Psoas muscle (tissue), 8 donors: ENCODE data around the gene PTPRM. TPM values are rescaled to one million over a fixed set of nuclear protein-coding genes. Genes with fewer than 3 reads are reported as not detected.

Experiments used
- ATAC-seq, 4 donors: fragments of 200-7000 bp; cut with Tn5 transposase; one replicate each; pipeline ENCODE4 v1.9.1; 2020; ENCODE audit warnings: moderate library complexity in 3 of 4, mild to moderate bottlenecking in 2 of 4
- DNase-seq, 2 donors: peaks; one replicate each; pipeline ENCODE4 v3.0.0-alpha.2; 2020
- H3K27ac ChIP-seq: fragments of 200-600 bp; one replicate; pipeline ENCODE4 v1.8.0; 2022
- H3K27me3 ChIP-seq, 3 donors: fragments of 200-600 bp in 1 of 3; one replicate each; pipeline versions ENCODE4 v1.6.1 to v1.8.0; 2013 to 2022; ENCODE audit warnings: low read length in 2 of 3, mild to moderate bottlenecking in 2 of 3, moderate library complexity in 1 of 3; ENCODE audit not compliant: insufficient read depth in 3 of 3
- H3K36me3 ChIP-seq, 2 donors: fragments of 200-600 bp in 1 of 2; one replicate each; pipeline versions ENCODE4 v1.6.1 to v1.8.0; 2013 to 2022; ENCODE audit warnings: low read depth in 1 of 2, mild to moderate bottlenecking in 1 of 2, moderate library complexity in 1 of 2; ENCODE audit not compliant: insufficient read depth in 1 of 2
- H3K4me1 ChIP-seq: fragments of 200-600 bp; one replicate; pipeline ENCODE4 v1.8.0; 2022
- H3K4me3 ChIP-seq: fragments of 200-600 bp; one replicate; pipeline ENCODE4 v1.8.0; 2022; ENCODE audit warnings: mild to moderate bottlenecking
- H3K9me3 ChIP-seq: fragments of 200-600 bp; one replicate; pipeline ENCODE4 v1.8.0; 2022
- CTCF ChIP-seq: fragments of 200-600 bp; IDR thresholded peaks from one replicate; pipeline ENCODE4 v1.8.0; 2022; ENCODE audit warnings: antibody characterized with exemption
- WGBS, 3 donors: extraction: QIAGEN DNeasy Blood & Tissue Kit; methylation state at CpG; one replicate each; pipeline versions ENCODE4 v1.1.6 to v1.1.7; 2013; 5-methylcytosine and 5-hydroxymethylcytosine counted together
- intact Hi-C, 2 donors: fragments of 100-400 bp; cut with DNase I; formaldehyde crosslinking; loops; one replicate each; pipeline versions ENCODE4 v1.11.0 to v1.14.2; 2022
- polyA plus RNA-seq, 3 donors: library from polyadenylated mRNA; stranded (reverse); fragments of 200-250 nt; gene quantifications; one replicate each; pipeline ENCODE4 v1.2.3, GENCODE V29; 2013
- total RNA-seq, 4 donors: library from RNA; stranded (reverse); fragmentation: NEBNext Ultra II Directional in 2 of 4; extraction: Animal tissue kit (Norgen Biotek cat#: 25700) in 2 of 4; gene quantifications; one replicate each; pipeline versions ENCODE4 v1.2.1 to v1.2.4, GENCODE V29; 2021 to 2023
- donor health status: healthy with polysubstance abuse.
- donor health status: DM: no; HTN: no; CAD: no; lungs with moderate emphysema.
- donor health status: Bipolar disorder and iron deficiency.
- donor health status: healthy.
- donor health status: DM: yes; HTN: yes; CAD: no.
- donor health status: DM: no; HTN: no; CAD: no.
- donor health status: DM: no; HTN: no; CAD: no.
- donor health status: DM: yes; HTN: yes; CAD: no.

Gene PTPRM
- total and polyA plus RNA-seq, 7 donors = 27.4 to 78.9 (median 39.0) TPM

DNA sequence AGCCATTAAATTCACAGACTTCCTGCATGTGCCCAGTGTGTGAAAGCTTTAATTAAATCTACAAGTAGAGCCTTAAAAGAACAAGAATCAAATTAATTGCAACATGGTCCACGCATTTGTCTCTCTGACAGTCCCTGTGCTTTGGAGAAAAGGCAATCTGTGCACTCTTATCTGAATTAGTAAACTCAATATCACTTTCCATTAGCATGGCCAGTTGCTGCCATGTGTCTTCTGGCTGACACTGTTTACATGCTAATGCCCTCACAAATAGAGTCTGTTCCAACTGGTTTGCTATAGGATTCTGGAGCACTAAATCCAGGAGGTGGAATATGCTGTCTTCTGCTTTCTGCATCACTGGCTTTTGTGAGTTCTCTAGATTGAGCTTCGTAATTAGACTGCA lies 607.7 kb downstream of the PTPRM start:
- Histone ChIP-seq H3K36me3 (no peaks in the 10 kb centered on the region), H3K9me3 (no peaks in the 10 kb centered on the region), H3K27ac (no peak overlapping the region), H3K27me3 (no peaks in the 10 kb centered on the region), H3K4me3 (no peak overlapping the region), H3K4me1 (peaks cover 31% of the 10 kb centered on the region)
- intact Hi-C loops = no loop called here
- TF ChIP-seq CTCF = no peak
- 80 to 91% (median 87%) methylated on average over 2 of the region's 2 CpGs for WGBS, 3 donors
- DNase-seq = no peak
- no peak for ATAC-seq

GRCh38 chr18:8175501-8176061 lies 608.5 kb downstream of the PTPRM start:
- no peak for ATAC-seq
- H3K36me3 ChIP-seq = no peaks in the 10 kb centered on the region
- DNase-seq = no peak
- no peak overlapping the region for H3K4me3 ChIP-seq
- H3K27ac ChIP-seq = no peak overlapping the region
- no peaks in the 10 kb centered on the region for H3K9me3 ChIP-seq
- WGBS, 3 donors = 83 to 88% (median 85%) methylated on average over 7 of the region's 7 CpGs
- no peaks in the 10 kb centered on the region for H3K27me3 ChIP-seq
- TF ChIP-seq CTCF = no peak
- peaks cover 31% of the 10 kb centered on the region for H3K4me1 ChIP-seq
- intact Hi-C loops = no loop called here

DNA sequence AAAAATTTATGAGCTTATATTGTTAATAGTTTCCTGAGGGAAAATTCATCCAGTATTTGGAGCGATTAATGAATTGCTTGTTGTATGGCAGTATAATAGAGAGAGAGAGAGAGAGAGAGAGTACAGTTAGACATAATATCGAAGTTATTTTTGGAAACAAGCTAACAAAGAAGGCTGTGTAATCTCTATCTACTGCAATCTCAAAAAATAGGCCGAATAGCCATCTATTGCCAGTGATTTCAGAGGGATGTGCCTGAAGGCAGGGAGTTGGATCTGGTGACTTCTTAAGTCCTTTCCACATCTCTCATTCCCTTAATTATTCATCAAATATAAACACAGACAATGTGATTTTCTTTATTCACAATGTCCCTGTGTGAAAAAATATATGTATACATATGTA lies 609.0 kb downstream of the PTPRM start:
- no peak overlapping the region for H3K27ac ChIP-seq
- peaks cover 31% of the 10 kb centered on the region for H3K4me1 ChIP-seq
- no peak for DNase-seq
- 18 to 26% (median 21%) methylated on average over 3 of the region's 3 CpGs for WGBS, 3 donors
- intact Hi-C loops = no loop called here
- no peaks in the 10 kb centered on the region for H3K27me3 ChIP-seq
- no peak for TF ChIP-seq CTCF
- no peaks in the 10 kb centered on the region for H3K9me3 ChIP-seq
- H3K4me3 ChIP-seq = no peak overlapping the region
- no peaks in the 10 kb centered on the region for H3K36me3 ChIP-seq
- peak in 3 of 4 donors; percentile 40 to 65 (median 63) for ATAC-seq

DNA sequence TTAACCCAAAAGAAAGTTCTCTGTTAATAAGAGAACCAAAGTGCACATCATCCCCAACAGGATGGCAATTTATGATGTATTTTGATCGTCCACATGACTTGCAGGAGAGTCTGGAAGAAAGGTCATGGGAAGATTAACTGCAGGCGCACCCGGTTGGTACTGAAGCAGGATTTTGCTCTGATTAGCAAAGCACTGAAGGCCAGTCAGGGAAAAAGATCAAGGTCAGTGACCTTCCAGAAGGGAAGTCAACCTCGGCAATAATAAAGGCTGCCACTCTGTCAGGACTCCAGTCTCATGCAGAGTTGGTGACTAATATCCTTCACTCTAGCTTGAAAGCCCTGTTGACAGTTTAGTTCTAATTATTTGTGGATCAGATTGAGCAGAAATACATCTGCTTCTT lies 609.4 kb downstream of the PTPRM start:
- DNase-seq (no peak), ATAC-seq (peak; percentile 25 to 78 (median 74))
- no peaks in the 10 kb centered on the region for H3K27me3 ChIP-seq
- intact Hi-C loops = no loop called here
- peaks cover 31% of the 10 kb centered on the region for H3K4me1 ChIP-seq
- H3K9me3 ChIP-seq = no peaks in the 10 kb centered on the region
- no peak overlapping the region for H3K27ac ChIP-seq
- no peak overlapping the region for H3K4me3 ChIP-seq
- 13 to 26% (median 14%) methylated on average over 4 of the region's 4 CpGs for WGBS, 3 donors
- no peaks in the 10 kb centered on the region for H3K36me3 ChIP-seq
- TF ChIP-seq CTCF = no peak
